Fibroblast of mammary gland (primary cell): Measurements from ENCODE around the gene PXYLP1.

Experiments used
- DNase-seq: peaks from one replicate; pipeline ENCODE4 v3.0.0-alpha.2; 2010; ENCODE audit warnings: low read depth
- H3K4me3 ChIP-seq: 2 replicates; pipeline ENCODE4 v1.5.1; 2011; ENCODE audit warnings: low read depth, mild to moderate bottlenecking, low read length, moderate library complexity; ENCODE audit not compliant: control insufficient read depth
- CTCF ChIP-seq: conservative IDR thresholded peaks from 2 replicates; pipeline ENCODE4 v1.5.1; 2011; ENCODE audit warnings: low read depth, low read length, inconsistent platforms; ENCODE audit not compliant: control insufficient read depth, insufficient read depth

Gene PXYLP1

DNA sequence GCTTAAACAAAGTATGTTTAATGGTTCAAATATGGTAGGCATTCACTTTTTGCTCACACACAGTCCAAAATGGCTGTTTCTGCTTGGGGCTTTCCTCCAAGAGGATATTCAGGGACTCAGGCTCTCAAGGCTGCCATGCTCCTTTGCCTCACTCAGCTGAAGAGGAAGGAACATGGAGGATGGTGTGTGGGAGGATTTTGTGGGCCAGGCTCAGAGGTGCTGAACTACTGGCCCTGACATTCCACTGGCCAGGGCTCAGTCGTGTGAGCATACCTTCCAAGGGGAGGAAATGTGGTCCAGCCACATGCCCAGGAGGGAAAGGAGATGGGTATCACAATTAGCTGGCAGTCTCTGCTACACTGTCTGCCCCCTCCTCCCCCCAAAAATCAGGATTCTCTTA, 8.7 kb downstream of the PXYLP1 start:
- peak; percentile 25 for DNase-seq
- no peak overlapping the region for H3K4me3 ChIP-seq
- TF ChIP-seq CTCF: no peak

GRCh38 chr3:141240687-141241615, 9.3 kb downstream of the PXYLP1 start:
- no peak overlapping the region for H3K4me3 ChIP-seq
- TF ChIP-seq CTCF: no peak
- DNase-seq: peak; percentile 83

GRCh38 chr3:141241616-141242376, 10.2 kb downstream of the PXYLP1 start:
- no peak overlapping the region for H3K4me3 ChIP-seq
- DNase-seq: peak; percentile 58
- no peak for TF ChIP-seq CTCF

DNA sequence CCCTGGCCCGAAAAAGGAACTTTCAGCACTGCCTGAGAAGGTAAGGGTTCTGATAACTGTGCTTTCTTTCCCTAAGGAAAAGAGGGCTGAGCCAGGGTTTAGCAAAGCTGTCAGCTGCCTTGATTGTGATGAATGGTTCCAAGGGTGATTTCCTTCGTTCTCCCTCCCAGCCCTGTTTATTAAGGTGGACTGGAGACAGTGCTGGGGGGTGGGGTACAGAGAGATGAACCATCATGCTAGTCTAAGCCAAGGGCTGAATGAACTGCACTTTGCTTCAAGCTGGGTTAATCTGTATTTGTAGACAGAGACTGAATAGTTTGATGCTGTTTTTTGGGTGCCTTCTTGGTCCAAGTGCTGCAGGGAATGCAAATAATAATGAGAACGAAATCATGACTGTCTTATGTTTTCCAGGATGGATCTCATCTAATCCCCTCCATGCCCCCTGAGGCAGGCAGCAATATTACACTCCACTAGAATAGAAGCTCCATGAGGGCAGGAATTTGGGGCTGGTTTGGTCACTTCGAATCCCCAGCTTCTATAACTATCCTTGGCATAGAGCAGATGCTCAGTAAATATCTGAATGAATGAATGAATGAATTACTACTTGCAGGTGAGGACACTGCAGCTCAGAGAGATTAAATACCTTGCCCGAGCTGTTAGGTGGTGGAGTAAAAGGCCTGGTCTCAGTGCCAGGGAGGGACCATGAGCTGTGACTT, 10.9 kb downstream of the PXYLP1 start:
- H3K4me3 ChIP-seq: no peak overlapping the region
- no peak for DNase-seq
- no peak for TF ChIP-seq CTCF

GRCh38 chr3:141243271-141243707, 11.7 kb downstream of the PXYLP1 start:
- H3K4me3 ChIP-seq: no peak overlapping the region
- DNase-seq: peak; percentile 45
- no peak for TF ChIP-seq CTCF

DNA sequence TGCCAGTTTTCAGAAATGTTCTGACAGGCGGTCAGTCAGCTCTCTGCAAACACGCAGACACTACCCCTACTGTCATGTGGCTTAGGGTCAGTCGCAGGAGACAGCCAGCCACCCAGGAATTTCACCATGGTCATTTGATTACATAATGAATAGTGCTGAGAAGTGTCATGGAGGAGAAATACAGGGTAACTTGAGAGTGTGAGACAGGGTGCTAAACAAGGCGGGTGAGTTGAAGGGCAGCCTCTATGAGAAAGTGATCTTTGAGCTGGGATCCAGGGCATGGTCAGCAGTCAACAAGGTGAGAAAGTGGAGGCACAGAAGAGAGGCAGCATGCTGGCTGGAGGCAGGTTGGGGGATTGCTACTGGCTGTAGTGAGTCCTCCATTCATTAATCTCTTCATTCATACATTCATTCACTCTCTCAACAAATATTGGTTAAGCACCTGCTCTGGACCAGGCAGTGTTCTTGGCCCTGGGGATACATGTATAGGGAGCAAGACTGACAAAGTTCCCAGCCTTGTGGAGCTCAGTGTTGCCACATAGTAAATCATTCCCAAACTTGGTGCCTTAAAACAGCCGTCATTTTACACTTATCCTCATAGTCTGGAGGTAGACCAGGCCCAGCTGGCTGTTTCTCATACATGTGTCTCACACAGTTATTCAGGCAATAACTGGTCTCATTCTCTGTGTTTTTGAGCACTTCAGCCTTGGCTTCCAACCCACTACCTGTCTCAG, 14.8 kb downstream of the PXYLP1 start:
- DNase-seq: no peak
- TF ChIP-seq CTCF: no peak
- no peak overlapping the region for H3K4me3 ChIP-seq
